GM12878 (cell line): Measurements from ENCODE around the gene A4GNT. TPM values are rescaled to one million over a fixed set of nuclear protein-coding genes. Genes with fewer than 3 reads are reported as not detected.
A peak's percentile ranks its signal among the peaks of the same experiment; 100 is the strongest.

Experiments
- ATF7 ChIP-seq: fragments of 450-650 bp; IDR thresholded peaks from 2 replicates; pipeline ENCODE4 v1.6.1; 2016; ENCODE audit warnings: low read depth, mild to moderate bottlenecking
- CBX3 ChIP-seq: fragments of 200-600 bp; sonication (generic); IDR thresholded peaks from 2 replicates; pipeline ENCODE4 v1.6.1; 2016; ENCODE audit warnings: low read depth, borderline replicate concordance
- HDAC2 ChIP-seq: fragments of 200-600 bp; sonication (generic); IDR thresholded peaks from 2 replicates; pipeline ENCODE4 v1.6.1; 2017
- IRF3 ChIP-seq: fragments of 450-650 bp; IDR thresholded peaks from 2 replicates; pipeline ENCODE4 v1.6.1; 2014; ENCODE audit warnings: mild to moderate bottlenecking
- JUNB ChIP-seq: IDR thresholded peaks from 2 replicates; pipeline ENCODE4 v1.6.1; 2016; ENCODE audit warnings: antibody characterized with exemption, mild to moderate bottlenecking
- LARP7 ChIP-seq: fragments of 450-650 bp; IDR thresholded peaks from 2 replicates; pipeline ENCODE4 v1.6.1; 2017; ENCODE audit warnings: mild to moderate bottlenecking
- MTA2 ChIP-seq: fragments of 450-650 bp; IDR thresholded peaks from 2 replicates; pipeline ENCODE4 v1.6.1; 2016; ENCODE audit warnings: low read depth, mild to moderate bottlenecking, moderate library complexity
- NR2F1 ChIP-seq: fragments of 450-650 bp; conservative IDR thresholded peaks from 2 replicates; pipeline ENCODE4 v1.6.1; 2017; ENCODE audit warnings: mild to moderate bottlenecking
- PAX5 ChIP-seq: IDR thresholded peaks from 2 replicates; pipeline ENCODE4 v1.6.1; 2011; ENCODE audit warnings: low read depth, low read length, borderline replicate concordance
- RAD21 ChIP-seq: IDR thresholded peaks from 2 replicates; pipeline ENCODE4 v1.6.1; 2011; ENCODE audit warnings: mild to moderate bottlenecking, low read depth, low read length, moderate library complexity; ENCODE audit not compliant: insufficient read depth
- RAD51 ChIP-seq: fragments of 450-650 bp; IDR thresholded peaks from 2 replicates; pipeline ENCODE4 v1.6.1; 2016; ENCODE audit warnings: moderate library complexity, mild to moderate bottlenecking, inconsistent platforms
- REST ChIP-seq: IDR thresholded peaks from 2 replicates; pipeline ENCODE4 v1.6.1; 2012; ENCODE audit warnings: mild to moderate bottlenecking, low read depth, low read length
- SIN3A ChIP-seq: IDR thresholded peaks from 2 replicates; pipeline ENCODE4 v1.6.1; 2012; ENCODE audit warnings: low read depth, low read length, improper control_type of control experiment
- polyA plus RNA-seq, 11 experiments: library from polyadenylated mRNA; depleted of rRNA in 4 of 11; unstranded in 6 of 11; stranded (reverse) in 5 of 11; fragments of >200 nt; fragmentation: Nextera tagmentation in 4 of 11; fragmentation: Illumina TruSeq in 1 of 11; extraction: Ambion mirVana in 4 of 11; extraction: Trizol in 1 of 11; gene quantifications; 1 replicate in 1 of 11; 2 replicates in 10 of 11; pipeline versions ENCODE4 v1.2.1 to v1.2.3, GENCODE V29; 2011 to 2016; ENCODE audit warnings: inconsistent platforms in 2 of 11, missing spikeins in 2 of 11, low read depth in 1 of 11
- total RNA-seq, 4 experiments: library from RNA; depleted of rRNA in 3 of 4; stranded (reverse); fragments of >200 nt in 3 of 4; fragmentation: Illumina TruSeq in 1 of 4; extraction: Trizol in 1 of 4; gene quantifications; 2 replicates each; pipeline versions ENCODE4 v1.2.1 to v1.2.3, GENCODE V29; 2013 to 2021
- TF ChIP-seq, protein P1 (sequence below), 3 experiments: IDR thresholded peaks in 2 of 3; conservative IDR thresholded peaks in 1 of 3; 2 replicates each; pipeline ENCODE4 v1.5.1; 2011; ENCODE audit warnings: low read depth in 3 of 3, low read length in 3 of 3, mild to moderate bottlenecking in 3 of 3, control low read depth in 2 of 3, moderate library complexity in 2 of 3, inconsistent platforms in 1 of 3, mixed read lengths in 1 of 3; ENCODE audit not compliant: control insufficient read depth in 2 of 3, insufficient read depth in 1 of 3; ENCODE audit errors: extremely low read depth in 1 of 3
- TF ChIP-seq, protein P2 (sequence below): fragments of 150-350 bp; IDR thresholded peaks from 2 replicates; pipeline ENCODE4 v1.6.1; 2016; ENCODE audit warnings: low read depth, low read length
- TF ChIP-seq, protein P3 (sequence below): fragments of 450-650 bp; IDR thresholded peaks from 2 replicates; pipeline ENCODE4 v1.6.1; 2016; ENCODE audit warnings: mild to moderate bottlenecking, moderate library complexity, borderline replicate concordance

Gene A4GNT
- total and polyA plus RNA-seq, 10 of the 15 experiments (the other 5 are each of a cell fraction or from before 2014, with no cell fraction given), result not detected

- TF ChIP-seq IRF3 (no peak), REST (no peak), LARP7 (peak; percentile 77), NR2F1 (peak; percentile 68; the same call in 1 of the 2 replicates), CBX3 (no peak), PAX5 (peak; percentile 52; the same call in 1 of the 2 replicates), MTA2 (no peak), SIN3A (peak; percentile 88; the same call in 1 of the 2 replicates), ATF7 (no peak), JUNB (no peak), HDAC2 (no peak), RAD51 (no peak), RAD21 (no peak)
- TF ChIP-seq, protein P1, sequence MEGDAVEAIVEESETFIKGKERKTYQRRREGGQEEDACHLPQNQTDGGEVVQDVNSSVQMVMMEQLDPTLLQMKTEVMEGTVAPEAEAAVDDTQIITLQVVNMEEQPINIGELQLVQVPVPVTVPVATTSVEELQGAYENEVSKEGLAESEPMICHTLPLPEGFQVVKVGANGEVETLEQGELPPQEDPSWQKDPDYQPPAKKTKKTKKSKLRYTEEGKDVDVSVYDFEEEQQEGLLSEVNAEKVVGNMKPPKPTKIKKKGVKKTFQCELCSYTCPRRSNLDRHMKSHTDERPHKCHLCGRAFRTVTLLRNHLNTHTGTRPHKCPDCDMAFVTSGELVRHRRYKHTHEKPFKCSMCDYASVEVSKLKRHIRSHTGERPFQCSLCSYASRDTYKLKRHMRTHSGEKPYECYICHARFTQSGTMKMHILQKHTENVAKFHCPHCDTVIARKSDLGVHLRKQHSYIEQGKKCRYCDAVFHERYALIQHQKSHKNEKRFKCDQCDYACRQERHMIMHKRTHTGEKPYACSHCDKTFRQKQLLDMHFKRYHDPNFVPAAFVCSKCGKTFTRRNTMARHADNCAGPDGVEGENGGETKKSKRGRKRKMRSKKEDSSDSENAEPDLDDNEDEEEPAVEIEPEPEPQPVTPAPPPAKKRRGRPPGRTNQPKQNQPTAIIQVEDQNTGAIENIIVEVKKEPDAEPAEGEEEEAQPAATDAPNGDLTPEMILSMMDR (IDR thresholded peaks at IDR 0.05 in 2 of 3, conservative IDR thresholded peaks at IDR 0.05 in 1 of 3; ENCODE audit: control insufficient read depth in 2 of 3, extremely low read depth in 1 of 3, insufficient read depth in 1 of 3, low read depth in 3 of 3, low read length in 3 of 3), result no peak
- TF ChIP-seq, protein P2, sequence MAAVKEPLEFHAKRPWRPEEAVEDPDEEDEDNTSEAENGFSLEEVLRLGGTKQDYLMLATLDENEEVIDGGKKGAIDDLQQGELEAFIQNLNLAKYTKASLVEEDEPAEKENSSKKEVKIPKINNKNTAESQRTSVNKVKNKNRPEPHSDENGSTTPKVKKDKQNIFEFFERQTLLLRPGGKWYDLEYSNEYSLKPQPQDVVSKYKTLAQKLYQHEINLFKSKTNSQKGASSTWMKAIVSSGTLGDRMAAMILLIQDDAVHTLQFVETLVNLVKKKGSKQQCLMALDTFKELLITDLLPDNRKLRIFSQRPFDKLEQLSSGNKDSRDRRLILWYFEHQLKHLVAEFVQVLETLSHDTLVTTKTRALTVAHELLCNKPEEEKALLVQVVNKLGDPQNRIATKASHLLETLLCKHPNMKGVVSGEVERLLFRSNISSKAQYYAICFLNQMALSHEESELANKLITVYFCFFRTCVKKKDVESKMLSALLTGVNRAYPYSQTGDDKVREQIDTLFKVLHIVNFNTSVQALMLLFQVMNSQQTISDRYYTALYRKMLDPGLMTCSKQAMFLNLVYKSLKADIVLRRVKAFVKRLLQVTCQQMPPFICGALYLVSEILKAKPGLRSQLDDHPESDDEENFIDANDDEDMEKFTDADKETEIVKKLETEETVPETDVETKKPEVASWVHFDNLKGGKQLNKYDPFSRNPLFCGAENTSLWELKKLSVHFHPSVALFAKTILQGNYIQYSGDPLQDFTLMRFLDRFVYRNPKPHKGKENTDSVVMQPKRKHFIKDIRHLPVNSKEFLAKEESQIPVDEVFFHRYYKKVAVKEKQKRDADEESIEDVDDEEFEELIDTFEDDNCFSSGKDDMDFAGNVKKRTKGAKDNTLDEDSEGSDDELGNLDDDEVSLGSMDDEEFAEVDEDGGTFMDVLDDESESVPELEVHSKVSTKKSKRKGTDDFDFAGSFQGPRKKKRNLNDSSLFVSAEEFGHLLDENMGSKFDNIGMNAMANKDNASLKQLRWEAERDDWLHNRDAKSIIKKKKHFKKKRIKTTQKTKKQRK, result no peak
- TF ChIP-seq, protein P3, sequence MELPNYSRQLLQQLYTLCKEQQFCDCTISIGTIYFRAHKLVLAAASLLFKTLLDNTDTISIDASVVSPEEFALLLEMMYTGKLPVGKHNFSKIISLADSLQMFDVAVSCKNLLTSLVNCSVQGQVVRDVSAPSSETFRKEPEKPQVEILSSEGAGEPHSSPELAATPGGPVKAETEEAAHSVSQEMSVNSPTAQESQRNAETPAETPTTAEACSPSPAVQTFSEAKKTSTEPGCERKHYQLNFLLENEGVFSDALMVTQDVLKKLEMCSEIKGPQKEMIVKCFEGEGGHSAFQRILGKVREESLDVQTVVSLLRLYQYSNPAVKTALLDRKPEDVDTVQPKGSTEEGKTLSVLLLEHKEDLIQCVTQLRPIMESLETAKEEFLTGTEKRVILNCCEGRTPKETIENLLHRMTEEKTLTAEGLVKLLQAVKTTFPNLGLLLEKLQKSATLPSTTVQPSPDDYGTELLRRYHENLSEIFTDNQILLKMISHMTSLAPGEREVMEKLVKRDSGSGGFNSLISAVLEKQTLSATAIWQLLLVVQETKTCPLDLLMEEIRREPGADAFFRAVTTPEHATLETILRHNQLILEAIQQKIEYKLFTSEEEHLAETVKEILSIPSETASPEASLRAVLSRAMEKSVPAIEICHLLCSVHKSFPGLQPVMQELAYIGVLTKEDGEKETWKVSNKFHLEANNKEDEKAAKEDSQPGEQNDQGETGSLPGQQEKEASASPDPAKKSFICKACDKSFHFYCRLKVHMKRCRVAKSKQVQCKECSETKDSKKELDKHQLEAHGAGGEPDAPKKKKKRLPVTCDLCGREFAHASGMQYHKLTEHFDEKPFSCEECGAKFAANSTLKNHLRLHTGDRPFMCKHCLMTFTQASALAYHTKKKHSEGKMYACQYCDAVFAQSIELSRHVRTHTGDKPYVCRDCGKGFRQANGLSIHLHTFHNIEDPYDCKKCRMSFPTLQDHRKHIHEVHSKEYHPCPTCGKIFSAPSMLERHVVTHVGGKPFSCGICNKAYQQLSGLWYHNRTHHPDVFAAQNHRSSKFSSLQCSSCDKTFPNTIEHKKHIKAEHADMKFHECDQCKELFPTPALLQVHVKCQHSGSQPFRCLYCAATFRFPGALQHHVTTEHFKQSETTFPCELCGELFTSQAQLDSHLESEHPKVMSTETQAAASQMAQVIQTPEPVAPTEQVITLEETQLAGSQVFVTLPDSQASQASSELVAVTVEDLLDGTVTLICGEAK, result peak; percentile 84; the same call in 1 of the 2 replicates
Observed at GRCh38 chr3:138174421-138175131, 42.4 kb upstream of the A4GNT start, which contains the start of gene DBR1 (continued).
